ENCODE measurements around the gene XRCC3.
"Not testable (repeated sequence)": the region's sequence is repeated elsewhere in the genome, so short reads cannot be mapped to it uniquely, and the experiment has no call there.

XRCC3 gene

GRCh38 chr14:103659631-103660030, 55.6 kb downstream of the XRCC3 start:
- no peak for DNase-seq

GRCh38 chr14:103657471-103657870, 57.8 kb downstream of the XRCC3 start:
- no peak for DNase-seq

GRCh38 chr14:103656756-103657133, 58.5 kb downstream of the XRCC3 start:
- no peak for DNase-seq

GRCh38 chr14:103656031-103656755, 59.1 kb downstream of the XRCC3 start:
- no peak for DNase-seq

GRCh38 chr14:103654619-103655018, 60.6 kb downstream of the XRCC3 start:
- no peak for DNase-seq

- no peak for DNase-seq
Measured at GRCh38 chr14:103653805-103654204, 61.4 kb downstream of the XRCC3 start.

GRCh38 chr14:103653336-103653735, 61.9 kb downstream of the XRCC3 start:
- DNase-seq = not testable (repeated sequence)

GRCh38 chr14:103652806-103653205, 62.4 kb downstream of the XRCC3 start:
- no peak for DNase-seq

GRCh38 chr14:103651585-103651984, 63.7 kb downstream of the XRCC3 start:
- no peak for DNase-seq

GRCh38 chr14:103650213-103650612, 65.0 kb downstream of the XRCC3 start:
- no peak for DNase-seq

- no peak for DNase-seq
Measured at GRCh38 chr14:103649001-103649400, 66.2 kb downstream of the XRCC3 start.

All from CD4-positive, alpha-beta T cell treated with Interleukin-10 for 1 hour (primary cell).